Measurements from ENCODE around the gene SLC23A1.

DNA sequence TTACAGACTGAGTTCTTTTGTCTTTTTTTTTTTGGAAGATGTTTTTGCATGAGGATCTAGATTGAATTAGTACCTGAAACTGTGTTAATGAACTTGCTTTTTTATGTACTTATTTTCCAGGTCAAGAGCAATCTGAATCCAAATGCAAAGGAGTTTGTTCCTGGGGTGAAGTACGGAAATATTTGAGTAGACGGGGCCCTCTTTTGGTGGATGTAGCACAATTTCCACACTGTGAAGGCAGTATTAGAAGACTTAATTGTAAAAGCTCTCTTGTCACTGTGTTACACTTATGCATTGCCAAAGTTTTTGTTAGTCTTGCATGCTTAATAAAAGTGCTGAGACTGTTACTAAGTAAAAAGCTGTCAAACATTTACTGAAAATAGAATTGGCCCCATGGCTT, 14.5 kb downstream of the SLC23A1 start:
- TF ChIP-seq, protein P1, sequence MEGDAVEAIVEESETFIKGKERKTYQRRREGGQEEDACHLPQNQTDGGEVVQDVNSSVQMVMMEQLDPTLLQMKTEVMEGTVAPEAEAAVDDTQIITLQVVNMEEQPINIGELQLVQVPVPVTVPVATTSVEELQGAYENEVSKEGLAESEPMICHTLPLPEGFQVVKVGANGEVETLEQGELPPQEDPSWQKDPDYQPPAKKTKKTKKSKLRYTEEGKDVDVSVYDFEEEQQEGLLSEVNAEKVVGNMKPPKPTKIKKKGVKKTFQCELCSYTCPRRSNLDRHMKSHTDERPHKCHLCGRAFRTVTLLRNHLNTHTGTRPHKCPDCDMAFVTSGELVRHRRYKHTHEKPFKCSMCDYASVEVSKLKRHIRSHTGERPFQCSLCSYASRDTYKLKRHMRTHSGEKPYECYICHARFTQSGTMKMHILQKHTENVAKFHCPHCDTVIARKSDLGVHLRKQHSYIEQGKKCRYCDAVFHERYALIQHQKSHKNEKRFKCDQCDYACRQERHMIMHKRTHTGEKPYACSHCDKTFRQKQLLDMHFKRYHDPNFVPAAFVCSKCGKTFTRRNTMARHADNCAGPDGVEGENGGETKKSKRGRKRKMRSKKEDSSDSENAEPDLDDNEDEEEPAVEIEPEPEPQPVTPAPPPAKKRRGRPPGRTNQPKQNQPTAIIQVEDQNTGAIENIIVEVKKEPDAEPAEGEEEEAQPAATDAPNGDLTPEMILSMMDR (IDR thresholded peaks at IDR 0.05) = no peak
- TF ChIP-seq POLR2A (IDR thresholded peaks at IDR 0.05) = no peak

Data from uterus (tissue), 2 donors.